Uterus (tissue), 4 donors: Measurements from ENCODE around the gene LTF. TPM values are rescaled to one million over a fixed set of nuclear protein-coding genes. Genes with fewer than 3 reads are reported as not detected.

Experiments
- DNase-seq, 2 donors: peaks; one replicate each; pipeline ENCODE4 v3.0.0-alpha.2; 2019 to 2020
- H3K27ac ChIP-seq, 2 donors: fragments of 200-600 bp; sonication (generic); 1 replicate in 1 of 2; 2 replicates in 1 of 2; pipeline ENCODE4 v1.5.1; 2016 to 2018
- H3K27me3 ChIP-seq, 2 donors: fragments of 200-600 bp; sonication (generic); one replicate each; pipeline ENCODE4 v1.5.1; 2018 to 2019; ENCODE audit warnings: control low read depth in 1 of 2
- H3K36me3 ChIP-seq, 2 donors: fragments of 200-600 bp; sonication (generic); one replicate each; pipeline ENCODE4 v1.5.1; 2019; ENCODE audit warnings: control low read depth in 1 of 2
- H3K4me1 ChIP-seq, 2 donors: fragments of 200-600 bp; sonication (generic); one replicate each; pipeline ENCODE4 v1.5.1; 2018 to 2019; ENCODE audit warnings: control low read depth in 1 of 2
- H3K4me3 ChIP-seq, 2 donors: fragments of 200-600 bp; sonication (generic); 1 replicate in 1 of 2; 2 replicates in 1 of 2; pipeline ENCODE4 v1.5.1; 2018 to 2019; ENCODE audit warnings: mild to moderate bottlenecking in 1 of 2
- H3K9me3 ChIP-seq, 2 donors: fragments of 200-600 bp; sonication (generic); one replicate each; pipeline ENCODE4 v1.5.1; 2019; ENCODE audit warnings: control low read depth in 1 of 2
- CTCF ChIP-seq, 4 experiments: fragments of 200-600 bp in 2 of 4; fragments of 450-650 bp in 2 of 4; sonication (generic) in 2 of 4; IDR thresholded peaks; one replicate each; pipeline ENCODE4 v1.5.1; 2016 to 2019; ENCODE audit warnings: antibody characterized with exemption in 4 of 4, mild to moderate bottlenecking in 2 of 4, moderate library complexity in 1 of 4
- POLR2A ChIP-seq, 2 donors: fragments of 450-650 bp; IDR thresholded peaks; one replicate each; pipeline ENCODE4 v1.6.1; 2016; ENCODE audit warnings: antibody characterized with exemption in 2 of 2, mild to moderate bottlenecking in 1 of 2, moderate library complexity in 1 of 2
- intact Hi-C: fragments of 100-400 bp; cut with DNase I; formaldehyde crosslinking; loops from one replicate; pipeline ENCODE4 v1.15.1; 2023; ENCODE audit warnings: low total_unique reads
- total RNA-seq, 4 donors: library from RNA; depleted of rRNA in 3 of 4; stranded (reverse); fragments of >200 nt in 3 of 4; gene quantifications; one replicate each; pipeline versions ENCODE4 v1.1.0 to v1.2.4, GENCODE V29; 2014 to 2023
- donor health status: DM: yes; HTN: yes; CAD: no.

Gene LTF
- total RNA-seq, 4 donors from 2014 or later: 0.59 to 9.0 (median 2.8) TPM

DNA sequence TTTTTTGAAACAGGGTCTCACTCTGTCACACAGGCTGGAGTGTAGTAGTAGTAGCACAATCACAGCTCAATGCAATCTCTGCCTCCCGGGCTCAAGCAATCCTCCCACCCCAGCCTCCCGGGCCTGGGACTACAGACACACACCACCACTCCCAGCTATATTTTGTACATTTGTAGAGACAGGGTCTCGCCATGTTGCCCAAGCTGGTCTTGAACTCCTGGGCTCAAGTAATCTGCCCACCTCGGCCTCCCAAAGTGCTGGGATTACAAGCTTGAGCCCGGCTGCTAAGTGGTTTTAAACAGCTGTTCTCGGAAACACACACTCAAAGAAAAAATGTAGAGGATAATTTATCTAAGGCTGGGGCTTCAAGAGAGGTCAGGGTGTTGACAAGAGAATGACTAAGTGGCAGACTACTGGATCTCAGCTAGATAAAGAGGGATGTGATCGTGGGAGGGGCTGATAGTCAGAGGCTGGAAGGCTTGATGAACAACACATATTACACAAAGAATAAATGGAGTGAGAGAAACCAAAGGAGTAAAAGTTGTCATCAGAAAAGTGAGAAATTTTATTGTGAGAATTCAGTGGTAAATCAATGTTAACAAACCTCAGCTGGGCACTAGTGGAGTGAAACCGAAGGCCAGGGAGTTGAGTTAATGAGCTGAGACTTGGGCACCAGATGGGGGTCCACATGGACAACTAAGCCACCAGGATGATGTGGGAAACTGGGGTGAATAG, 64.5 kb downstream of the LTF start:
- no peak for TF ChIP-seq CTCF (IDR thresholded peaks at IDR 0.05)
- TF ChIP-seq POLR2A (IDR thresholded peaks at IDR 0.05): no peak
- H3K27me3 ChIP-seq: no peaks in the 10 kb centered on the region
- no peaks in the 10 kb centered on the region for H3K36me3 ChIP-seq
- H3K9me3 ChIP-seq: no peaks in the 10 kb centered on the region
- H3K27ac ChIP-seq: no peak overlapping the region
- no peak for DNase-seq
- H3K4me3 ChIP-seq: no peak overlapping the region
- no peaks in the 10 kb centered on the region for H3K4me1 ChIP-seq
- intact Hi-C loops: no loop called here

DNA sequence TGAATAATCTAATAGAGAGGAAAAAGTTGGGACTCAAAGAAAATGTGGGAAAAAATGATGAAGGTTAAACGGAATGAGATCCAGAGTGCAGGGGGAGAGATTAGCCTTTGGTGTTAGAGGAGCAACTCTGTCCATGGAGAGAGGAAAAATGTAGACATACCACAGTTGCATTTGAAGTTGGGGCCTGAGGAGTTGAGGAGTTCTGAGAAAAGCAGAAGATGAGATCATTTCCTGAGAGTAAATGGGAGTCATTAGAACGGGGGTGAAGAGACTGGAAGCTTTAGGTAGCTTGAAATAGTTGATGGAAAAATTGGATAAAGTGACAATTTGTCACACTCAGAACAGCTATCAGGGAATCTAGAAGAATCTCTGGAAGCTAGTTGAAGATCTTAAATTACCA, 65.1 kb downstream of the LTF start:
- TF ChIP-seq CTCF (IDR thresholded peaks at IDR 0.05) (no peak), POLR2A (IDR thresholded peaks at IDR 0.05) (no peak)
- no peaks in the 10 kb centered on the region for H3K36me3 ChIP-seq

DNA sequence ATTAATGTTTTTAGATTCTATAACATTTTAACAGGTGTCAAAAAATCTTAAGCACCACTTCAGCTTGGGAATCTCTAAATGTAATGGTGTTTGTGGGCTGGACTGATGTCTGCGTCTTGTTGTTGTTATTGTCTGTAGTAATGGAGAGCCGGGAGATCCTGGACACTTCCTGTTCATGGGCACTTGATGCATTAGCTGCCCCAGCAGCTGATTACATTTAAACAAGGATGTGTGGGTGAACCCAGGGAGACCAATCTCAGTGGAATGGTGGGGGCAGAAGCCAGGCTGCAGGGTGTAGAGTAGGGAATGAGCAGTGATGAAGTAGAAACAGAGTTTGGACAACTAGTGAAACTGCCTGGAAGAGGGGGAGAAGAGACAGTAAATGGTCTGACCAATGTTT, 65.6 kb downstream of the LTF start:
- Histone ChIP-seq H3K36me3 (no peaks in the 10 kb centered on the region), H3K27me3 (no peaks in the 10 kb centered on the region), H3K4me3 (no peak overlapping the region), H3K27ac (no peak overlapping the region), H3K9me3 (no peaks in the 10 kb centered on the region), H3K4me1 (no peaks in the 10 kb centered on the region)
- intact Hi-C loops: no loop called here
- TF ChIP-seq POLR2A (IDR thresholded peaks at IDR 0.05) (no peak), CTCF (IDR thresholded peaks at IDR 0.05) (no peak)
- DNase-seq: no peak

More for the DNA sequence above, 65.1 kb downstream of the LTF start:
- Histone ChIP-seq H3K4me3 (no peak overlapping the region), H3K9me3 (no peaks in the 10 kb centered on the region), H3K27me3 (no peaks in the 10 kb centered on the region), H3K27ac (no peak overlapping the region), H3K4me1 (no peaks in the 10 kb centered on the region)
- intact Hi-C loops: no loop called here
- no peak for DNase-seq

- no peaks in the 10 kb centered on the region for H3K27me3 ChIP-seq
- no peak overlapping the region for H3K4me3 ChIP-seq
- no peaks in the 10 kb centered on the region for H3K36me3 ChIP-seq
- TF ChIP-seq CTCF (IDR thresholded peaks at IDR 0.05) (no peak), POLR2A (IDR thresholded peaks at IDR 0.05) (no peak)
- H3K4me1 ChIP-seq: no peaks in the 10 kb centered on the region
- no peaks in the 10 kb centered on the region for H3K9me3 ChIP-seq
- H3K27ac ChIP-seq: no peak overlapping the region
- intact Hi-C loops: no loop called here
- no peak for DNase-seq
These were observed 66.3 kb downstream of the LTF start for GRCh38 chr3:46398186-46398955.

- intact Hi-C loops: no loop called here
- H3K27ac ChIP-seq: no peak overlapping the region
- H3K9me3 ChIP-seq: no peaks in the 10 kb centered on the region
- no peaks in the 10 kb centered on the region for H3K36me3 ChIP-seq
- DNase-seq: no peak
- no peaks in the 10 kb centered on the region for H3K27me3 ChIP-seq
- H3K4me3 ChIP-seq: no peak overlapping the region
- TF ChIP-seq POLR2A (IDR thresholded peaks at IDR 0.05): no peak
- TF ChIP-seq CTCF (IDR thresholded peaks at IDR 0.05): no peak
- H3K4me1 ChIP-seq: no peaks in the 10 kb centered on the region
These were observed 67.6 kb downstream of the LTF start for GRCh38 chr3:46397111-46397510.
